Measurements from ENCODE around the gene RPL10A.
"Not testable (repeated sequence)": the region's sequence is repeated elsewhere in the genome, so short reads cannot be mapped to it uniquely, and the experiment has no call there.

RPL10A gene

GRCh38 chr6:35512740-35513139, 44.5 kb downstream of the RPL10A start, which contains the start of gene TULP1:
TSS of gene TULP1 (minus strand) at chr6:35512896. CDS start at chr6:35512858, 38 bp downstream.
- DNase-seq (ENCODE audit: low spot score): no peak

- no peak for DNase-seq (ENCODE audit: low spot score)
These were observed 46.4 kb downstream of the RPL10A start for GRCh38 chr6:35514587-35514986.

DNA sequence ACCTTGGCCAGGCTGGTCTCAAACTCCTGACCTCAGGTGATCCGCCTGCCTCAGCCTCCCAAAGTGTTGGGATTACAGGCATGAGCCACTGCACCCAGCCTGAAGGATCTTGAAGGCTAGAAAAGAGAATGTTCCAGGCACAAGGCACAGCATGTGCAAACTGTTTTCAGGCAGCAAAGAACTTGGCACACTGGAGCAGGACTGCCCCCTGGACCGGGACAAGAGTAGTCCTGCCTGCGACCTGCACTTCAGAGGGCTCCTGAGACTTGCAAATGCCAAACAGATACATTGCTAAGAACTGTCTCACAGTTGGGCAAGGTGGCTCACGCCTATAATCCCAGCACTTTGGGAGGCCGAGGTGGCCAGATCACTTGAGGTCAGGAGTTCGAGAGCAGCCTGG, 47.7 kb downstream of the RPL10A start:
- DNase-seq (ENCODE audit: low spot score): not testable (repeated sequence)

DNA sequence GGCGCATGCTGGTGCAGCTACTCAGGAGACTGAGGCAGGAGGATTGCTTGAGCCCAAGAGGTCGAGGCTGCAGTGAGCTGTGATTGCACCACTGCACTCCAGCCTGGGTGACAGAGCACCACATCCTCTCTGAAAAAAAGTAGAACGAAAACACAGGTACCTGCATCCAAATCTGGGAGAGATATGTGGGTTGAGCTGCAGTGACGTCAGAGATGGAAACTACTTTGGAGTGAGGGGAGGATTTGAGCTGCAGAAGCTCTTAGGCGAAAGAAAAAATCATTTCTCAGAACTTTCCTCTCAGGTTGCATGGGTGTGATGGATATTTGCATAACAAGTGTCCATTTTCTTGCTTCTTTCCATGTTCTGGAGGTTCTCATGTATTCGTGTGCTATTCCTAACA, 48.5 kb downstream of the RPL10A start:
- DNase-seq (ENCODE audit: low spot score): peak; percentile 63

- not testable (repeated sequence) for DNase-seq (ENCODE audit: low spot score)
These were observed 49.8 kb downstream of the RPL10A start for GRCh38 chr6:35517978-35518377.

DNA sequence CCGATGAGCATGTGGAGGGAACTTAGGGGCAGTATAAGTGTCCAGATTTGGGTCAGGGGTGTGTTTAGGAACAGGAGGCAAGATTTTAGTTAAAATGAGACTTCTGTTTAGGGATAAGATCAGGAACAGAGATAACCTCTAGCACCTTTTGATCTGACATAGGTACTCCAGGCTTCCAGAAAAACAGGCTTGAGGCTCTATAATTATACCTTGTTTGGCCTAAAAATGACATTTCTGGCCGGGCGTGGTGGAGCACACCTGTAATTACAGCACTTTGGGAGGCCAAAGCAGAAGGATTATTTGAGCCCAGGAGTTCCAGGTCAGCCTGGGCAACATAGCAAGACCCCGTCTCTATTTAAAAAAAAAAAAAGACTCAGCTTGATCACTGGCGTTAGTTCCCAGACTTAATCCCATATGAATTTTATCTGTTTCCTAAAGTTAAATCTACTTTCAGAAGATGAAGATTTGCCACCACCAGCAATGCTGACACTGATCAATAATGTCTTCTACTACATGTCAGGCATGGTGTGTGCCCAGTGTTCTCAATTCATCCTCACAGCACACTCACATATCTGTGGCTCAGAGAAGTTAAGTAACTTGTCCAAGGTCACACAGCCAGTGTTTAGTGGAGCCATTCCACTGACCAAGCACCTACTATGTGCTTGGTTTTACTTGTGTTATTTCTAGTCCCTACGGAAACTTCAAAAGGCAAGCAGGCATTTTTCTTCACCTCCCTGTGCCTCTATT, 50.5 kb downstream of the RPL10A start:
- DNase-seq (ENCODE audit: low spot score): no peak

DNA sequence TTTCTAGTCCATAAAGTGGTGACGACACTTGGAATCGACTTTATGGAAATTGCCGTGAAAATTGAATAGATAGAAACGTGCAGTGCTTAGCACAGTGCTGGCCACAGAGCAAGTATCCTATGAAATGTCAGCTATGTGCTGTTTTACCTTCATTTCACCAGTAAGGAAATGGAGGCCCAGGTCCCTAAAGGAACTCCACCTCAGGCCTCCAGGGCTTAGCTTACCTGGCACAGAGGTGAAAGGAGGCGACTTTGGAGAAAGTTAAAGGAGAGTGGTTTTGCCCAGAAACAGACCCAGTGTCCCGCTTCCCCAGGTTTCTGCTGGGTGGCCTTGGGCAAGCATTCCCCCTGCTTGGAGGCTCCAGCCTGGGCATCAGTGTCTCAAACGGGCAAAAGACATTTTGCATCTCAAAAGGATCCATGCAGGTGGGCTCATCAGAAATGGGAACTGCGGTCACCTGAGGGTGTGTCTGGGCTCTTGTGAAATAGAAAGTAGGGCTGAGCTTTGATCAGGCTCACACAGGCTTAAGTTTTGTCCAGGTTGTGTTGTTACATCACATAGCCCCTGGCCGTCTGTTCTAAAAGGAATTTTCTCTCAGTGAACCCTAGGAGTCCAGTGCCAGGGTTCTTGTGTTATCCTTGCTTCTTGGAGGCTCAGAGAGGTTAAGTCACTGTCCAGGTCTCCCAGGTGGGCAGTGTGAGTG, 51.3 kb downstream of the RPL10A start:
- no peak for DNase-seq (ENCODE audit: low spot score)

All from putamen (tissue), 1 donor.